Globus pallidus (tissue), 1 donor: ENCODE data around the gene PPIP5K2.
A peak's percentile ranks its signal among the peaks of the same experiment; 100 is the strongest.
"Not testable (repeated sequence)": the region's sequence is repeated elsewhere in the genome, so short reads cannot be mapped to it uniquely, and the experiment has no call there.

Source experiments
- DNase-seq: peaks from one replicate; pipeline ENCODE4 v3.0.0-alpha.2; 2015; ENCODE audit warnings: low spot score

The PPIP5K2 gene

GRCh38 chr5:103208460-103208859 is 88.4 kb downstream of the PPIP5K2 start:
- no peak for DNase-seq

GRCh38 chr5:103209065-103209464 is 89.0 kb downstream of the PPIP5K2 start:
- DNase-seq, result no peak

GRCh38 chr5:103210952-103211351 is 90.9 kb downstream of the PPIP5K2 start:
- no peak for DNase-seq

GRCh38 chr5:103211576-103212561 is 91.8 kb downstream of the PPIP5K2 start:
- no peak for DNase-seq

GRCh38 chr5:103216137-103216536 is 96.0 kb downstream of the PPIP5K2 start:
- no peak for DNase-seq

- DNase-seq, result no peak
Observed at GRCh38 chr5:103216697-103217096, 96.6 kb downstream of the PPIP5K2 start.

GRCh38 chr5:103217101-103217500 is 97.0 kb downstream of the PPIP5K2 start:
- no peak for DNase-seq

GRCh38 chr5:103218164-103218563 is 98.1 kb downstream of the PPIP5K2 start:
- DNase-seq, result no peak

GRCh38 chr5:103219074-103219473 is 99.0 kb downstream of the PPIP5K2 start:
- not testable (repeated sequence) for DNase-seq

GRCh38 chr5:103223031-103223955 is 103.2 kb downstream of the PPIP5K2 start:
- no peak for DNase-seq

GRCh38 chr5:103224118-103224893 is 104.2 kb downstream of the PPIP5K2 start:
- DNase-seq, result peak; percentile 41

- no peak for DNase-seq
Observed at GRCh38 chr5:103224894-103225246, 104.8 kb downstream of the PPIP5K2 start.

GRCh38 chr5:103228061-103228460 is 108.0 kb downstream of the PPIP5K2 start:
- no peak for DNase-seq

GRCh38 chr5:103228588-103228987 is 108.5 kb downstream of the PPIP5K2 start:
- DNase-seq, result no peak

- DNase-seq, result peak; percentile 34
Observed at GRCh38 chr5:103232393-103232999, 112.4 kb downstream of the PPIP5K2 start.

GRCh38 chr5:103234239-103234975 is 114.3 kb downstream of the PPIP5K2 start:
- no peak for DNase-seq

- no peak for DNase-seq
Observed at GRCh38 chr5:103235891-103236290, 115.8 kb downstream of the PPIP5K2 start.

- no peak for DNase-seq
Observed at GRCh38 chr5:103237778-103238177, 117.7 kb downstream of the PPIP5K2 start.

- DNase-seq, result no peak
Observed at GRCh38 chr5:103243665-103244064, 123.6 kb downstream of the PPIP5K2 start.

GRCh38 chr5:103244398-103244797 is 124.3 kb downstream of the PPIP5K2 start:
- no peak for DNase-seq

GRCh38 chr5:103245761-103246160 is 125.7 kb downstream of the PPIP5K2 start:
- DNase-seq, result no peak
